CD1c-positive myeloid dendritic cell (primary cell): ENCODE data around the gene LTBR.
A peak's percentile ranks its signal among the peaks of the same experiment; 100 is the strongest.
"Not testable (repeated sequence)": the region's sequence is repeated elsewhere in the genome, so short reads cannot be mapped to it uniquely, and the experiment has no call there.

ENCODE experiments used
- DNase-seq: peaks from one replicate; pipeline ENCODE4 v3.0.0-alpha.2; 2016; ENCODE audit errors: extremely low spot score

Gene LTBR

GRCh38 chr12:6425590-6426531, 41.9 kb downstream of the LTBR start:
- DNase-seq = peak; percentile 70

- DNase-seq = peak; percentile 89
Observed at GRCh38 chr12:6426882-6427671, 43.1 kb downstream of the LTBR start.

GRCh38 chr12:6427796-6428195, 43.8 kb downstream of the LTBR start:
- not testable (repeated sequence) for DNase-seq

GRCh38 chr12:6428326-6428725, 44.4 kb downstream of the LTBR start:
- DNase-seq = no peak

GRCh38 chr12:6430124-6430989, 46.4 kb downstream of the LTBR start:
- peak; percentile 85 for DNase-seq

- no peak for DNase-seq
Observed at GRCh38 chr12:6432991-6433390, 49.0 kb downstream of the LTBR start.

- DNase-seq = no peak
Observed at GRCh38 chr12:6434205-6435140, 50.5 kb downstream of the LTBR start.

- DNase-seq = no peak
Observed at GRCh38 chr12:6435961-6436715, 52.2 kb downstream of the LTBR start.

GRCh38 chr12:6437586-6437985, 53.6 kb downstream of the LTBR start:
- no peak for DNase-seq

GRCh38 chr12:6438345-6438744, 54.4 kb downstream of the LTBR start:
- no peak for DNase-seq

GRCh38 chr12:6440391-6440790, 56.4 kb downstream of the LTBR start:
- no peak for DNase-seq
